KMS-11 (cell line): Measurements from ENCODE around the gene MAS1.

Experiments
- H2AFZ ChIP-seq: fragments of 200-600 bp; sonication (generic); 2 replicates; pipeline ENCODE4 v1.6.1; 2016; ENCODE audit warnings: antibody characterized with exemption, mixed run types, low read depth
- H3K27ac ChIP-seq: fragments of 200-600 bp; sonication (generic); 2 replicates; pipeline ENCODE4 v1.6.1; 2016; ENCODE audit warnings: mild to moderate bottlenecking, mixed run types
- H3K27me3 ChIP-seq: fragments of 200-600 bp; sonication (generic); 2 replicates; pipeline ENCODE4 v1.6.1; 2017; ENCODE audit warnings: mild to moderate bottlenecking, low read depth, mixed run types, moderate library complexity; ENCODE audit not compliant: insufficient read depth
- H3K36me3 ChIP-seq: fragments of 200-600 bp; sonication (generic); 2 replicates; pipeline ENCODE4 v1.6.1; 2017; ENCODE audit warnings: mild to moderate bottlenecking, mixed run types; ENCODE audit not compliant: insufficient read depth
- H3K4me1 ChIP-seq: fragments of 200-600 bp; sonication (generic); 2 replicates; pipeline ENCODE4 v1.6.1; 2016; ENCODE audit warnings: mild to moderate bottlenecking, low read depth, mixed run types; ENCODE audit not compliant: poor library complexity, severe bottlenecking
- H3K4me2 ChIP-seq: fragments of 200-600 bp; sonication (generic); 2 replicates; pipeline ENCODE4 v1.7.0; 2016; ENCODE audit warnings: mild to moderate bottlenecking, mixed run types
- H3K4me3 ChIP-seq: fragments of 200-600 bp; sonication (generic); IDR thresholded peaks from 2 replicates; pipeline ENCODE4 v1.6.1; 2017; ENCODE audit warnings: low read depth, low read length, mixed read lengths; ENCODE audit not compliant: insufficient read depth
- H3K79me2 ChIP-seq: fragments of 200-600 bp; sonication (generic); 2 replicates; pipeline ENCODE4 v1.6.1; 2016; ENCODE audit warnings: low read depth, mixed run types; ENCODE audit not compliant: insufficient read depth
- H3K9ac ChIP-seq: fragments of 200-600 bp; sonication (generic); 2 replicates; pipeline ENCODE4 v1.6.1; 2016; ENCODE audit warnings: mild to moderate bottlenecking, mixed run types
- H4K20me1 ChIP-seq: fragments of 200-600 bp; sonication (generic); 2 replicates; pipeline ENCODE4 v1.6.1; 2016; ENCODE audit warnings: mild to moderate bottlenecking, mixed run types; ENCODE audit not compliant: insufficient read depth
- CTCF ChIP-seq: fragments of 200-600 bp; sonication (generic); conservative IDR thresholded peaks from 2 replicates; pipeline ENCODE4 v1.6.1; 2017; ENCODE audit warnings: low read depth, mild to moderate bottlenecking, antibody characterized with exemption, low read length, moderate library complexity, mixed read lengths

The MAS1 gene

GRCh38 chr6:159884720-159885119 is 6.1 kb upstream of the MAS1 start:
- Histone ChIP-seq H3K79me2 (no peaks in the 10 kb centered on the region), H3K9ac (no peak overlapping the region), H3K36me3 (no peaks in the 10 kb centered on the region), H4K20me1 (no peaks in the 10 kb centered on the region), H3K4me1 (no peaks in the 10 kb centered on the region), H3K27me3 (no peaks in the 10 kb centered on the region), H3K4me3 (no peak overlapping the region), H2AFZ (no peak overlapping the region), H3K27ac (no peak overlapping the region), H3K4me2 (no peak overlapping the region)
- no peak for TF ChIP-seq CTCF

GRCh38 chr6:159886270-159886669 is 4.5 kb upstream of the MAS1 start:
- Histone ChIP-seq H3K27me3 (no peaks in the 10 kb centered on the region), H4K20me1 (no peaks in the 10 kb centered on the region), H3K27ac (no peak overlapping the region), H3K79me2 (no peaks in the 10 kb centered on the region), H2AFZ (no peak overlapping the region), H3K4me1 (no peaks in the 10 kb centered on the region), H3K9ac (no peak overlapping the region), H3K4me2 (no peak overlapping the region), H3K36me3 (no peaks in the 10 kb centered on the region), H3K4me3 (no peak overlapping the region)
- TF ChIP-seq CTCF, result no peak

- Histone ChIP-seq H3K79me2 (no peaks in the 10 kb centered on the region), H3K9ac (no peak overlapping the region), H3K27ac (no peak overlapping the region), H3K4me2 (no peak overlapping the region), H3K4me1 (no peaks in the 10 kb centered on the region), H2AFZ (no peak overlapping the region), H3K36me3 (no peaks in the 10 kb centered on the region), H4K20me1 (no peaks in the 10 kb centered on the region), H3K27me3 (no peaks in the 10 kb centered on the region), H3K4me3 (no peak overlapping the region)
- TF ChIP-seq CTCF, result no peak
Observed at GRCh38 chr6:159887146-159887545, 3.6 kb upstream of the MAS1 start.

DNA sequence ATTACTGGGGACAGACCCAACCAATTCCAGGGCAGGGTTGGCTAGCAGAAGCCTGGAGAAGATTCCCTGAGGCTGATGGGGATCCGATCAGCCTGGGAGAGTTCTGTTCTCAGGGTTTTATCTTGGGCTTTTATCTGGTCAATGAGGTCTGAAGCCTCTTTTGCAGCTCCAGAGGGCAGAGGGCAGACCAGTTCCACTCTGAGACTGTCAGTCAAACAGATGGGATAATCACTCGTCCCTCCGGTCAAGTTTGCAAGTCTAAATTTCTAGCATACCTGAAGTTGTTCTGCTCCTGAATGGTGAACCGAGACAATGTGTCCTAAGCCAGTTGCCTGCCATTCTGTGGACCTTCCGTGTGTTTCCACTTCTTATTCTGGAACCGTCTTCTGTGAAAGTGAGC is 3.0 kb upstream of the MAS1 start:
- TF ChIP-seq CTCF, result no peak
- no peaks in the 10 kb centered on the region for H3K4me1 ChIP-seq
- H2AFZ ChIP-seq, result no peak overlapping the region
- no peak overlapping the region for H3K27ac ChIP-seq
- no peaks in the 10 kb centered on the region for H3K79me2 ChIP-seq
- no peak overlapping the region for H3K9ac ChIP-seq
- H4K20me1 ChIP-seq, result no peaks in the 10 kb centered on the region
- H3K4me2 ChIP-seq, result no peak overlapping the region
- no peak overlapping the region for H3K4me3 ChIP-seq
- H3K27me3 ChIP-seq, result no peaks in the 10 kb centered on the region
- H3K36me3 ChIP-seq, result no peaks in the 10 kb centered on the region

DNA sequence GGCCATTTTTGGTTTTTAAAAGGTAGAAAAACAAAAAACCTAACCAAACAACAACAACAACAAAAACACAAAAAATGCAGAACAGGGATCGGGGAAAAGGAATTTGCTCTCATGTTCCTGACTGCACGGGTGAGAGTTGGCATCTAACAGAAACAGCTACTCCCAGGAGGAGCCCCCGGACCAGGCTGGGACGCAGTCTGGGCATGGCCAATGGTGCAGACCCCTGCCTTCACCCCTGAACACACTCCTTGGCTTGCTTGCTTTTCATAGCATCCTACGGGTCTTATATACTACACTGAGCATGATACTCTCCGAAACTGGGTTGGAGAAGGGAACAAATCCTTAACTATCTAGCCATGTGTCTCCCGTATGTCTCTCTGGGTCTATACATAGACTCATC is 587 bp upstream of the MAS1 start:
- no peak for TF ChIP-seq CTCF
- Histone ChIP-seq H3K4me1 (no peaks in the 10 kb centered on the region), H4K20me1 (no peaks in the 10 kb centered on the region), H3K4me3 (no peak overlapping the region), H3K9ac (no peak overlapping the region), H3K79me2 (no peaks in the 10 kb centered on the region), H3K27ac (no peak overlapping the region), H3K27me3 (no peaks in the 10 kb centered on the region), H3K4me2 (no peak overlapping the region), H2AFZ (no peak overlapping the region), H3K36me3 (no peaks in the 10 kb centered on the region)
